Fibroblast of lung (primary cell): Measurements from ENCODE around the gene NIFK. TPM values are rescaled to one million over a fixed set of nuclear protein-coding genes. Genes with fewer than 3 reads are reported as not detected.
A peak's percentile ranks its signal among the peaks of the same experiment; 100 is the strongest.

Experiments
- DNase-seq, 2 donors: peaks; one replicate each; pipeline versions ENCODE4 v3.0.0 to v3.0.0-alpha.2; 2010; ENCODE audit warnings: low read depth in 2 of 2
- H2AFZ ChIP-seq: 2 replicates; pipeline ENCODE4 v1.5.1; 2012; ENCODE audit warnings: low read length, control low read depth, inconsistent platforms
- H3K27ac ChIP-seq: 2 replicates; pipeline ENCODE4 v1.5.1; 2011; ENCODE audit warnings: low read length, control low read depth; ENCODE audit not compliant: insufficient read depth
- H3K27me3 ChIP-seq: 2 replicates; pipeline ENCODE4 v1.5.1; 2011; ENCODE audit warnings: mild to moderate bottlenecking, low read length; ENCODE audit not compliant: control insufficient read depth, insufficient read depth
- H3K36me3 ChIP-seq: 2 replicates; pipeline ENCODE4 v1.5.1; 2011; ENCODE audit warnings: low read length; ENCODE audit not compliant: control insufficient read depth, insufficient read depth
- H3K4me1 ChIP-seq: 2 replicates; pipeline ENCODE4 v1.5.1; 2011; ENCODE audit warnings: low read length; ENCODE audit not compliant: control insufficient read depth, insufficient read depth; ENCODE audit errors: extremely low read depth
- H3K4me2 ChIP-seq: 2 replicates; pipeline ENCODE4 v1.5.1; 2011; ENCODE audit warnings: low read length, control low read depth; ENCODE audit not compliant: insufficient read depth; ENCODE audit errors: extremely low read depth
- H3K4me3 ChIP-seq, 4 experiments: fragments of 200-600 bp in 1 of 4; sonication (generic) in 1 of 4; replicated peaks in 1 of 4; 2 replicates each; pipeline ENCODE4 v1.5.1; 2011 to 2016; ENCODE audit warnings: low read length in 4 of 4, low read depth in 3 of 4, mild to moderate bottlenecking in 3 of 4, control low read depth in 2 of 4, inconsistent platforms in 1 of 4, mixed read lengths in 1 of 4; ENCODE audit not compliant: insufficient read depth in 1 of 4; ENCODE audit errors: control extremely low read depth in 1 of 4
- H3K79me2 ChIP-seq: 2 replicates; pipeline ENCODE4 v1.5.1; 2012; ENCODE audit warnings: mild to moderate bottlenecking, low read length, inconsistent platforms; ENCODE audit not compliant: control insufficient read depth, insufficient read depth
- H3K9ac ChIP-seq: 2 replicates; pipeline ENCODE4 v1.5.1; 2011; ENCODE audit warnings: mild to moderate bottlenecking, low read length, control low read depth; ENCODE audit not compliant: insufficient read depth
- H3K9me3 ChIP-seq: 2 replicates; pipeline ENCODE4 v1.5.1; 2012; ENCODE audit warnings: low read depth, low read length; ENCODE audit not compliant: control insufficient read depth, insufficient read depth
- H4K20me1 ChIP-seq: 2 replicates; pipeline ENCODE4 v1.5.1; 2011; ENCODE audit warnings: low read length; ENCODE audit not compliant: control insufficient read depth, insufficient read depth; ENCODE audit errors: extremely low read depth
- CTCF ChIP-seq, 2 donors: IDR thresholded peaks in 1 of 2; conservative IDR thresholded peaks in 1 of 2; 1 replicate in 1 of 2; 2 replicates in 1 of 2; pipeline ENCODE4 v1.5.1; 2011 to 2012; ENCODE audit warnings: low read length in 2 of 2, control low read depth in 1 of 2, inconsistent platforms in 1 of 2, low read depth in 1 of 2, mild to moderate bottlenecking in 1 of 2
- EZH2 ChIP-seq: IDR thresholded peaks from 2 replicates; pipeline ENCODE4 v1.5.1; 2012; ENCODE audit warnings: low read length, control low read depth, mild to moderate bottlenecking; ENCODE audit errors: missing control alignments
- polyA plus RNA-seq, 2 donors: library from polyadenylated mRNA; depleted of rRNA in 1 of 2; stranded (reverse) in 1 of 2; unstranded in 1 of 2; fragments of >200 nt; gene quantifications; 2 replicates each; pipeline ENCODE4 v1.2.1, GENCODE V29; 2011 to 2012; ENCODE audit warnings: missing spikeins in 1 of 2
- total RNA-seq: library from RNA; depleted of rRNA; stranded (reverse); fragments of >200 nt; gene quantifications from 2 replicates; pipeline ENCODE4 v1.2.1, GENCODE V29; 2014

Gene NIFK
- total and polyA plus RNA-seq, 2 donors (not counting 1 experiment from before 2014, with no cell fraction given): 30.7 to 47.4 TPM

GRCh38 chr2:121710470-121711170, 26.1 kb downstream of the NIFK start:
- Histone ChIP-seq H3K79me2 (no peaks in the 10 kb centered on the region), H3K27me3 (no peaks in the 10 kb centered on the region), H2AFZ (peak overlapping the region; percentile 33), H3K4me3 (no peak overlapping the region), H3K4me1 (peaks cover 5% of the 10 kb centered on the region), H3K27ac (no peak overlapping the region), H3K4me2 (no peak overlapping the region), H3K9ac (no peak overlapping the region), H3K9me3 (no peaks in the 10 kb centered on the region), H4K20me1 (no peaks in the 10 kb centered on the region), H3K36me3 (no peaks in the 10 kb centered on the region)
- DNase-seq: peak in 1 of 2 donors; percentile 51
- TF ChIP-seq EZH2 (no peak), CTCF (conservative IDR thresholded peaks at IDR 0.05 in 1 of 2, IDR thresholded peaks at IDR 0.05 in 1 of 2; ENCODE audit: low read depth in 1 of 2, low read length in 2 of 2) (no peak)

- Histone ChIP-seq H3K79me2 (no peaks in the 10 kb centered on the region), H3K27ac (no peak overlapping the region), H2AFZ (no peak overlapping the region)
These were observed 26.8 kb downstream of the NIFK start for GRCh38 chr2:121709776-121710469.

DNA sequence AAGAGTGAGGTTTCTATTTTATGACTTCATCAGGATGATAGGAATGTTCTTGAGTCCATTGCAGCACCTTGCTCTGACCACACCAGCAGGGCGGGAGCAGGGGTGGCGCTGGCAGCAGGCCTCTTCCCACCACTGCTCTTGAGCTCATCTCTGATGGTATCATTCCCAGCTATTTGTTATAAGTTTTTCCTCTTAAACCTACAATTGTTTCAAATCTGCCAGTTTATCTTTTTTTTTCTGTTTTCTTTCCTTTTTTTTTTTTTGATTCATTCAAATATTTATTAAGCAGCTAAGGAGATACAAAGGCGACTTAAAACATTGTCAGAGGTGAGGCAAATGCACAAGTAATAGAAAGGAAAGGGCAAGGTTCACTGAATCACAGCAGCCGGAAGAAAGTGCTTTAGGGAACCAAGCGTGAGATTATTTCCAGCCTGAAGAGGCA, 28.7 kb downstream of the NIFK start:
- Histone ChIP-seq H3K9ac (no peak overlapping the region), H3K4me1 (peaks cover 5% of the 10 kb centered on the region), H3K27ac (no peak overlapping the region), H3K36me3 (no peaks in the 10 kb centered on the region), H2AFZ (no peak overlapping the region), H3K27me3 (no peaks in the 10 kb centered on the region), H3K4me2 (no peak overlapping the region), H3K9me3 (no peaks in the 10 kb centered on the region), H3K79me2 (no peaks in the 10 kb centered on the region), H3K4me3 (no peak overlapping the region), H4K20me1 (no peaks in the 10 kb centered on the region)
- peak in 1 of 2 donors; percentile 55 for DNase-seq
- TF ChIP-seq CTCF (conservative IDR thresholded peaks at IDR 0.05 in 1 of 2, IDR thresholded peaks at IDR 0.05 in 1 of 2; ENCODE audit: low read depth in 1 of 2, low read length in 2 of 2) (no peak), EZH2 (no peak)

More at GRCh38 chr2:121709776-121710469, 26.8 kb downstream of the NIFK start:
- H4K20me1 ChIP-seq: no peaks in the 10 kb centered on the region
- no peak overlapping the region for H3K9ac ChIP-seq
- H3K4me1 ChIP-seq: peaks cover 5% of the 10 kb centered on the region
- H3K4me3 ChIP-seq: no peak overlapping the region
- no peaks in the 10 kb centered on the region for H3K36me3 ChIP-seq
- no peak overlapping the region for H3K4me2 ChIP-seq
- DNase-seq: no peak
- no peaks in the 10 kb centered on the region for H3K9me3 ChIP-seq
- no peaks in the 10 kb centered on the region for H3K27me3 ChIP-seq
- no peak for TF ChIP-seq EZH2
